ENCODE data around the gene ARHGEF10L.

Gene ARHGEF10L

GRCh38 chr1:17684810-17685209, 145.3 kb downstream of the ARHGEF10L start:
- in situ Hi-C loops (cut with HindIII; ENCODE audit: low pct_ligation_motif_present, low sequenced_read_pairs): no loop called here
- no peak for TF ChIP-seq CTCF (IDR thresholded peaks at IDR 0.05; ENCODE audit: low read depth, low read length, missing control alignments)
- DNase-seq: no peak
- Histone ChIP-seq H3K36me3 (replicated peaks) (no peaks in the 10 kb centered on the region), H3K27me3 (replicated peaks) (no peaks in the 10 kb centered on the region), H3K27ac (no peak overlapping the region), H3K4me3 (ENCODE audit: low read depth, low read length) (no peak overlapping the region)

- Histone ChIP-seq H3K36me3 (replicated peaks) (no peaks in the 10 kb centered on the region), H3K27me3 (replicated peaks) (no peaks in the 10 kb centered on the region), H3K4me3 (ENCODE audit: low read depth, low read length) (no peak overlapping the region), H3K27ac (no peak overlapping the region)
- in situ Hi-C loops (cut with HindIII; ENCODE audit: low pct_ligation_motif_present, low sequenced_read_pairs): no loop called here
- DNase-seq: no peak
- TF ChIP-seq CTCF (IDR thresholded peaks at IDR 0.05; ENCODE audit: low read depth, low read length, missing control alignments): no peak
Measured at GRCh38 chr1:17686258-17686657, 146.8 kb downstream of the ARHGEF10L start.

GRCh38 chr1:17687145-17687544, 147.6 kb downstream of the ARHGEF10L start:
- no peak for TF ChIP-seq CTCF (IDR thresholded peaks at IDR 0.05; ENCODE audit: low read depth, low read length, missing control alignments)
- Histone ChIP-seq H3K4me3 (ENCODE audit: low read depth, low read length) (no peak overlapping the region), H3K27ac (no peak overlapping the region), H3K27me3 (replicated peaks) (no peaks in the 10 kb centered on the region), H3K36me3 (replicated peaks) (no peaks in the 10 kb centered on the region)
- in situ Hi-C loops (cut with HindIII; ENCODE audit: low pct_ligation_motif_present, low sequenced_read_pairs): no loop called here
- DNase-seq: no peak

- Histone ChIP-seq H3K27me3 (replicated peaks) (no peaks in the 10 kb centered on the region), H3K27ac (no peak overlapping the region), H3K4me3 (ENCODE audit: low read depth, low read length) (no peak overlapping the region), H3K36me3 (replicated peaks) (no peaks in the 10 kb centered on the region)
- in situ Hi-C loops (cut with HindIII; ENCODE audit: low pct_ligation_motif_present, low sequenced_read_pairs): no loop called here
- no peak for TF ChIP-seq CTCF (IDR thresholded peaks at IDR 0.05; ENCODE audit: low read depth, low read length, missing control alignments)
- no peak for DNase-seq
Measured at GRCh38 chr1:17688217-17688810, 148.8 kb downstream of the ARHGEF10L start.

GRCh38 chr1:17689011-17689410, 149.5 kb downstream of the ARHGEF10L start:
- Histone ChIP-seq H3K27me3 (replicated peaks) (no peaks in the 10 kb centered on the region), H3K27ac (no peak overlapping the region), H3K4me3 (ENCODE audit: low read depth, low read length) (no peak overlapping the region), H3K36me3 (replicated peaks) (no peaks in the 10 kb centered on the region)
- in situ Hi-C loops (cut with HindIII; ENCODE audit: low pct_ligation_motif_present, low sequenced_read_pairs): no loop called here
- TF ChIP-seq CTCF (IDR thresholded peaks at IDR 0.05; ENCODE audit: low read depth, low read length, missing control alignments): no peak
- no peak for DNase-seq
